ENCODE data around the gene KCNQ5.

Gene KCNQ5

GRCh38 chr6:73209117-73209516, 587.3 kb downstream of the KCNQ5 start:
- TF ChIP-seq, protein P1, sequence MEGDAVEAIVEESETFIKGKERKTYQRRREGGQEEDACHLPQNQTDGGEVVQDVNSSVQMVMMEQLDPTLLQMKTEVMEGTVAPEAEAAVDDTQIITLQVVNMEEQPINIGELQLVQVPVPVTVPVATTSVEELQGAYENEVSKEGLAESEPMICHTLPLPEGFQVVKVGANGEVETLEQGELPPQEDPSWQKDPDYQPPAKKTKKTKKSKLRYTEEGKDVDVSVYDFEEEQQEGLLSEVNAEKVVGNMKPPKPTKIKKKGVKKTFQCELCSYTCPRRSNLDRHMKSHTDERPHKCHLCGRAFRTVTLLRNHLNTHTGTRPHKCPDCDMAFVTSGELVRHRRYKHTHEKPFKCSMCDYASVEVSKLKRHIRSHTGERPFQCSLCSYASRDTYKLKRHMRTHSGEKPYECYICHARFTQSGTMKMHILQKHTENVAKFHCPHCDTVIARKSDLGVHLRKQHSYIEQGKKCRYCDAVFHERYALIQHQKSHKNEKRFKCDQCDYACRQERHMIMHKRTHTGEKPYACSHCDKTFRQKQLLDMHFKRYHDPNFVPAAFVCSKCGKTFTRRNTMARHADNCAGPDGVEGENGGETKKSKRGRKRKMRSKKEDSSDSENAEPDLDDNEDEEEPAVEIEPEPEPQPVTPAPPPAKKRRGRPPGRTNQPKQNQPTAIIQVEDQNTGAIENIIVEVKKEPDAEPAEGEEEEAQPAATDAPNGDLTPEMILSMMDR (IDR thresholded peaks at IDR 0.05; ENCODE audit: low read length), result no peak
- TF ChIP-seq EZH2 (IDR thresholded peaks at IDR 0.05; ENCODE audit: borderline replicate concordance, low read length), result no peak
- Histone ChIP-seq H4K20me1 (ENCODE audit: insufficient read depth, low read length) (no peaks in the 10 kb centered on the region), H3F3A (ENCODE audit: insufficient read depth, low read length) (no peaks in the 10 kb centered on the region), H3K9me2 (ENCODE audit: low read depth, low read length) (no peaks in the 10 kb centered on the region), H3K4me2 (ENCODE audit: low read length) (no peak overlapping the region), H3K4me3 (ENCODE audit: low read depth, low read length, poor library complexity, severe bottlenecking) (no peak overlapping the region), H3K36me3 (ENCODE audit: insufficient read depth, low read length) (no peaks in the 10 kb centered on the region), H3K9me3 (ENCODE audit: low read length) (no peaks in the 10 kb centered on the region), H2AFZ (ENCODE audit: low read length) (no peak overlapping the region), H3K4me1 (ENCODE audit: insufficient read depth, low read length, severe bottlenecking) (no peaks in the 10 kb centered on the region), H3K9ac (ENCODE audit: low read length) (no peak overlapping the region), H3K27me3 (ENCODE audit: insufficient read depth, low read length) (no peaks in the 10 kb centered on the region), H3K79me2 (ENCODE audit: insufficient read depth, low read length) (no peaks in the 10 kb centered on the region), H3K27ac (ENCODE audit: low read depth, low read length, poor library complexity, severe bottlenecking) (no peak overlapping the region)

DNA sequence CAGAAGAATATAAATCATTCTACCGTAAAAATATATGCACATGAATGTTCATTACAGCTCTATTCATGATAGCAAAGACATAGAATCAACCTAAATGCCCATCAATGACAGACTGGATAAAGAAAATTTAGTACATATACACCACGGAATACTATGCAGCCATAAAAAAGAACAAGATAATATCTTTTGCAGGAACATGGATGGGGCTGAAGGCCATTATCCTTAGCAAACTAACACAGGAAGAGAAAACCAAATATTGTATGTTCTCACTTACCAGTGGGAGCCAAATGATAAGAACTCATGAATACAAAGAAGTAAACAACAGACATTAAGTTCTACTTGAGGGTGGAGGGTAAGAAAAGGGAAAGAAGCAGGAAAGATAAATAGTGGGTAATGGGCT, 595.0 kb downstream of the KCNQ5 start:
- no peaks in the 10 kb centered on the region for H3K27me3 ChIP-seq (ENCODE audit: insufficient read depth, low read length)
- H3K4me2 ChIP-seq (ENCODE audit: low read length), result no peak overlapping the region
- H4K20me1 ChIP-seq (ENCODE audit: insufficient read depth, low read length), result no peaks in the 10 kb centered on the region
- TF ChIP-seq EZH2 (IDR thresholded peaks at IDR 0.05; ENCODE audit: borderline replicate concordance, low read length), result no peak
- TF ChIP-seq, protein P1 (IDR thresholded peaks at IDR 0.05; ENCODE audit: low read length), result no peak
- no peaks in the 10 kb centered on the region for H3K36me3 ChIP-seq (ENCODE audit: insufficient read depth, low read length)
- H2AFZ ChIP-seq (ENCODE audit: low read length), result no peak overlapping the region
- H3K9me2 ChIP-seq (ENCODE audit: low read depth, low read length), result no peaks in the 10 kb centered on the region
- H3K27ac ChIP-seq (ENCODE audit: low read depth, low read length, poor library complexity, severe bottlenecking), result no peak overlapping the region
- H3K9ac ChIP-seq (ENCODE audit: low read length), result no peak overlapping the region
- no peaks in the 10 kb centered on the region for H3F3A ChIP-seq (ENCODE audit: insufficient read depth, low read length)
- H3K4me1 ChIP-seq (ENCODE audit: insufficient read depth, low read length, severe bottlenecking), result no peaks in the 10 kb centered on the region
- H3K9me3 ChIP-seq (ENCODE audit: low read length), result no peaks in the 10 kb centered on the region
- H3K4me3 ChIP-seq (ENCODE audit: low read depth, low read length, poor library complexity, severe bottlenecking), result no peak overlapping the region
- H3K79me2 ChIP-seq (ENCODE audit: insufficient read depth, low read length), result no peaks in the 10 kb centered on the region

DNA sequence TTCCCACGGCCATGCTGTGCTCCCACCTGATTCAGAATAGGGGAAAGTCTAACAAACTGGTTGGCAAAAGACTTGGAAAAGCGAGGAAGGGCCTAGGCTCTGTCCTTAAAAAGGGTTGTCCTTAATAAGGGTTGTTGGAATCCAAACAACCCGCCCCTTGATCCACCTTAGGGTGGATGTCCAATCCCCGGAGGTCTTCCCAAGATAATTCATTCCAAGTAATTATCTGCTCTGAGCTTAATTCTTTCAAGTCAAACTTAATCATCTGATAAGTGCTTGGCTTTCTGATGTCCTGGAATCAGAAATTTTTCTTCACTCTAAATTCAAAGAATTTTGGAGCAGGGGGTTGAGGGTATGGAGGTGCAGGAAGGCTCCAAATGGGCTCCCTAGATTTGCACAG, 603.5 kb downstream of the KCNQ5 start, which contains the start of gene KHDC1L:
Gene KHDC1L, minus strand, starts transcription at position 101 of the 400 bp plus-strand sequence. Its CDS starts 88 bp downstream, at position 13.
- no peaks in the 10 kb centered on the region for H4K20me1 ChIP-seq (ENCODE audit: insufficient read depth, low read length)

More for the DNA sequence above, 603.5 kb downstream of the KCNQ5 start, which contains the start of gene KHDC1L:
- Histone ChIP-seq H3K79me2 (ENCODE audit: insufficient read depth, low read length) (no peaks in the 10 kb centered on the region), H2AFZ (ENCODE audit: low read length) (no peak within 1 kb of the TSS), H3K9me3 (ENCODE audit: low read length) (no peaks in the 10 kb centered on the region), H3K36me3 (ENCODE audit: insufficient read depth, low read length) (no peaks in the 10 kb centered on the region), H3F3A (ENCODE audit: insufficient read depth, low read length) (no peaks in the 10 kb centered on the region), H3K9ac (ENCODE audit: low read length) (no peak within 1 kb of the TSS), H3K27me3 (ENCODE audit: insufficient read depth, low read length) (no peaks in the 10 kb centered on the region), H3K4me1 (ENCODE audit: insufficient read depth, low read length, severe bottlenecking) (no peaks in the 10 kb centered on the region), H3K4me3 (ENCODE audit: low read depth, low read length, poor library complexity, severe bottlenecking) (no peak within 1 kb of the TSS), H3K9me2 (ENCODE audit: low read depth, low read length) (no peaks in the 10 kb centered on the region), H3K27ac (ENCODE audit: low read depth, low read length, poor library complexity, severe bottlenecking) (no peak within 1 kb of the TSS), H3K4me2 (ENCODE audit: low read length) (no peak within 1 kb of the TSS)
- TF ChIP-seq EZH2 (IDR thresholded peaks at IDR 0.05; ENCODE audit: borderline replicate concordance, low read length), result no peak
- TF ChIP-seq, protein P1 (IDR thresholded peaks at IDR 0.05; ENCODE audit: low read length), result no peak
